H9 (cell line): ENCODE data around the gene THAP5. TPM values are rescaled to one million over a fixed set of nuclear protein-coding genes. Genes with fewer than 3 reads are reported as not detected.

ENCODE experiments used
- DNase-seq: peaks from one replicate; pipeline ENCODE4 v3.0.0-alpha.2; 2017
- H2AFZ ChIP-seq: one replicate; pipeline ENCODE4 v1.6.1; 2013; ENCODE audit warnings: mild to moderate bottlenecking, low read length, control low read depth, moderate library complexity
- H2AK5ac ChIP-seq: 2 replicates; pipeline ENCODE4 v1.6.1; 2013; ENCODE audit warnings: low read length, control low read depth, mixed read lengths; ENCODE audit not compliant: insufficient read length
- H2BK120ac ChIP-seq: one replicate; pipeline ENCODE4 v1.6.1; 2013; ENCODE audit warnings: low read depth, mild to moderate bottlenecking, low read length, control low read depth, inconsistent platforms; ENCODE audit not compliant: poor library complexity, severe bottlenecking
- H2BK12ac ChIP-seq: 2 replicates; pipeline ENCODE4 v1.6.1; 2013; ENCODE audit warnings: low read length, control low read depth, mixed read lengths, low read depth; ENCODE audit not compliant: insufficient read length
- H2BK15ac ChIP-seq: 2 replicates; pipeline ENCODE4 v1.6.1; 2013; ENCODE audit warnings: low read depth, low read length, control low read depth
- H2BK20ac ChIP-seq: one replicate; pipeline ENCODE4 v1.6.1; 2013; ENCODE audit warnings: low read depth, mild to moderate bottlenecking, low read length, control low read depth, inconsistent platforms; ENCODE audit not compliant: poor library complexity, severe bottlenecking
- H2BK5ac ChIP-seq: 2 replicates; pipeline ENCODE4 v1.6.1; 2013; ENCODE audit warnings: low read length, control low read depth, mixed read lengths; ENCODE audit not compliant: insufficient read length
- H3K14ac ChIP-seq: 2 replicates; pipeline ENCODE4 v1.6.1; 2013; ENCODE audit warnings: low read length, control low read depth; ENCODE audit not compliant: insufficient read depth
- H3K18ac ChIP-seq: 2 replicates; pipeline ENCODE4 v1.6.1; 2013; ENCODE audit warnings: low read depth, mild to moderate bottlenecking, mixed read lengths, low read length, control low read depth; ENCODE audit not compliant: insufficient read length
- H3K23ac ChIP-seq: 2 replicates; pipeline ENCODE4 v1.6.1; 2013; ENCODE audit warnings: low read length, control low read depth, mixed read lengths, low read depth; ENCODE audit not compliant: insufficient read length
- H3K23me2 ChIP-seq: 2 replicates; pipeline ENCODE4 v1.6.1; 2013; ENCODE audit warnings: low read depth, mild to moderate bottlenecking, mixed read lengths, low read length, control low read depth; ENCODE audit not compliant: insufficient read length, poor library complexity, severe bottlenecking
- H3K27ac ChIP-seq: 2 replicates; pipeline ENCODE4 v1.5.1; 2013; ENCODE audit warnings: low read length, control low read depth, mixed read lengths, low read depth; ENCODE audit not compliant: insufficient read length
- H3K27me3 ChIP-seq: 2 replicates; pipeline ENCODE4 v1.6.1; 2013; ENCODE audit warnings: low read length, control low read depth, inconsistent platforms; ENCODE audit not compliant: insufficient read depth
- H3K4ac ChIP-seq: 2 replicates; pipeline ENCODE4 v1.6.1; 2013; ENCODE audit warnings: low read depth, mild to moderate bottlenecking, control low read depth, inconsistent platforms, low read length, moderate library complexity
- H3K4me1 ChIP-seq: 2 replicates; pipeline ENCODE4 v1.6.1; 2013; ENCODE audit warnings: low read length, control low read depth, inconsistent platforms; ENCODE audit not compliant: insufficient read depth
- H3K4me2 ChIP-seq: 2 replicates; pipeline ENCODE4 v1.6.1; 2013; ENCODE audit warnings: low read length, control low read depth, mixed read lengths; ENCODE audit not compliant: insufficient read length, insufficient read depth
- H3K56ac ChIP-seq: 2 replicates; pipeline ENCODE4 v1.6.1; 2013; ENCODE audit warnings: low read depth, mild to moderate bottlenecking, mixed read lengths, low read length, control low read depth; ENCODE audit not compliant: insufficient read length
- H3K79me1 ChIP-seq: 2 replicates; pipeline ENCODE4 v1.6.1; 2013; ENCODE audit warnings: low read depth, mild to moderate bottlenecking, moderate library complexity, low read length, control low read depth, inconsistent platforms; ENCODE audit not compliant: insufficient read depth, poor library complexity, severe bottlenecking
- H3K79me2 ChIP-seq: 2 replicates; pipeline ENCODE4 v1.6.1; 2013; ENCODE audit warnings: low read length, control low read depth, inconsistent platforms; ENCODE audit not compliant: insufficient read depth
- H3K9ac ChIP-seq: 2 replicates; pipeline ENCODE4 v1.6.1; 2013; ENCODE audit warnings: low read length, control low read depth, mixed read lengths; ENCODE audit not compliant: insufficient read length; ENCODE audit errors: extremely low read depth
- H3K9me3 ChIP-seq: one replicate; pipeline ENCODE4 v1.6.1; 2013; ENCODE audit warnings: low read depth, low read length, inconsistent platforms; ENCODE audit not compliant: control insufficient read depth
- H3T11ph ChIP-seq: one replicate; pipeline ENCODE4 v1.6.1; 2013; ENCODE audit warnings: mild to moderate bottlenecking, low read length, control low read depth, inconsistent platforms
- H4K20me1 ChIP-seq: one replicate; pipeline ENCODE4 v1.6.1; 2013; ENCODE audit not compliant: control insufficient read depth, insufficient read length, insufficient read depth
- H4K5ac ChIP-seq: 2 replicates; pipeline ENCODE4 v1.6.1; 2013; ENCODE audit warnings: low read depth, mild to moderate bottlenecking, mixed read lengths, low read length, control low read depth; ENCODE audit not compliant: insufficient read length
- H4K8ac ChIP-seq: replicated peaks from 2 replicates; pipeline ENCODE4 v1.6.1; 2013; ENCODE audit warnings: low read length, control low read depth, mixed read lengths, low read depth; ENCODE audit not compliant: insufficient read length
- H4K91ac ChIP-seq: 2 replicates; pipeline ENCODE4 v1.6.1; 2013; ENCODE audit warnings: low read depth, mild to moderate bottlenecking, moderate library complexity, mixed read lengths, low read length, control low read depth; ENCODE audit not compliant: insufficient read length
- H3K27ac Mint-ChIP-seq, 3 experiments: 2 replicates in 2 of 3; 3 replicates in 1 of 3; pipeline ENCODE4 v1.8.0; 2020 to 2021; ENCODE audit warnings: mixed read lengths in 3 of 3, mild to moderate bottlenecking in 1 of 3, moderate library complexity in 1 of 3
- H3K27me3 Mint-ChIP-seq: 2 replicates; pipeline ENCODE4 v1.8.0; 2021; ENCODE audit warnings: low read depth, mild to moderate bottlenecking, moderate library complexity, mixed read lengths
- H3K36me3 Mint-ChIP-seq, 3 experiments: 2 replicates in 2 of 3; 3 replicates in 1 of 3; pipeline ENCODE4 v1.8.0; 2020 to 2021; ENCODE audit warnings: low read depth in 3 of 3, mixed read lengths in 3 of 3; ENCODE audit not compliant: insufficient read depth in 1 of 3
- H3K4me1 Mint-ChIP-seq, 2 experiments: 2 replicates each; pipeline ENCODE4 v1.8.0; 2020; ENCODE audit warnings: mixed read lengths in 2 of 2
- H3K4me3 Mint-ChIP-seq, 2 experiments: 2 replicates in 1 of 2; 3 replicates in 1 of 2; pipeline ENCODE4 v1.8.0; 2020 to 2021; ENCODE audit warnings: mild to moderate bottlenecking in 2 of 2, mixed read lengths in 2 of 2, moderate library complexity in 1 of 2
- H3K9me3 Mint-ChIP-seq, 2 experiments: 2 replicates in 1 of 2; 3 replicates in 1 of 2; pipeline ENCODE4 v1.8.0; 2020; ENCODE audit warnings: mild to moderate bottlenecking in 2 of 2, mixed read lengths in 2 of 2, moderate library complexity in 1 of 2
- WGBS: extraction: QIAGEN DNeasy Blood & Tissue Kit; methylation state at CpG from one replicate; pipeline ENCODE4 v1.1.7; 2013; ENCODE audit warnings: missing lambda C conversion rate, low lambda C conversion rate, mixed read lengths; ENCODE audit not compliant: insufficient read length; ENCODE audit errors: extremely low coverage; 5-methylcytosine and 5-hydroxymethylcytosine counted together
- total RNA-seq: library from RNA; stranded (reverse); gene quantifications from 2 replicates; pipeline ENCODE4 v1.2.1, GENCODE V29; 2021
- TF ChIP-seq, protein P1 (sequence below): fragments of 200-600 bp; sonication (generic); conservative IDR thresholded peaks from 3 replicates; pipeline ENCODE4 v1.8.0; 2021; ENCODE audit warnings: antibody characterized with exemption, mild to moderate bottlenecking

Gene THAP5
- total RNA-seq, 1 experiment from 2014 or later = 20.6 TPM

DNA sequence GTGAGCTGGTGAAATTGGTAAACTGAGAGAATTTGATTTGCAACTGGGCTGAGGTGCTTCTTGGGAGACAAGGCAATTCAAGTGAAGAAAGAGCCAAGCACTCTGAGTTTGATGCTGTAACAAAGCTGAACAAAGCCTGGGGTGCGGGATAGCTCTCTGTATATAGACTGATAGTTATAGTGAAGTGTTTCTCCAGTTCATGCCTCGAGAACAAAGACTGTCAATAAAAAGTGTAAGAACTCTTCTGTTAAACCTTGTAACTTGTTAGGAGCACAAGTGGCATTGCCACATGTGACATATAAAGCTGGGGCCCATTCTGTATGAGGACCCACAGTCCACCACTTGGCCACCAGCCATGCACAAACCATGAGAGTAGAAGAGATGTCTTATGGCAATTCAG lies 32.3 kb downstream of the THAP5 start:
- Histone ChIP-seq H3K4me1 (no peaks in the 10 kb centered on the region), H3K79me1 (no peaks in the 10 kb centered on the region), H4K5ac (no peak overlapping the region), H3K4me2 (no peak overlapping the region), H3K23me2 (no peaks in the 10 kb centered on the region), H2AK5ac (no peak overlapping the region), H4K91ac (no peak overlapping the region), H2BK15ac (no peak overlapping the region), H3K79me2 (no peaks in the 10 kb centered on the region), H4K20me1 (no peaks in the 10 kb centered on the region), H3K4ac (no peak overlapping the region), H2BK20ac (no peak overlapping the region), H3K27ac (no peak overlapping the region), H3K27me3 (no peaks in the 10 kb centered on the region), H3K14ac (no peak overlapping the region), H3T11ph (no peak overlapping the region), H3K56ac (no peak overlapping the region), H3K9me3 (no peaks in the 10 kb centered on the region), H3K9ac (no peak overlapping the region), H2BK120ac (no peak overlapping the region), H4K8ac (no peak overlapping the region), H2BK5ac (no peak overlapping the region), H2AFZ (no peak overlapping the region), H2BK12ac (no peak overlapping the region), H3K23ac (no peak overlapping the region), H3K18ac (no peak overlapping the region)
- Mint-ChIP-seq H3K4me1 (peaks cover 14 to 18% of the 10 kb centered on the region in 2 experiments), H3K9me3 (peaks cover 7% of the 10 kb centered on the region in 2 experiments; a peak in 4 of 5 replicates), H3K27me3 (no peaks in the 10 kb centered on the region), H3K36me3 (peaks cover 0 to 15% (median 9%) of the 10 kb centered on the region in 3 experiments; a peak in 5 of 7 replicates), H3K4me3 (no peak overlapping the region), H3K27ac (no peak overlapping the region)
- no CpG with 5 or more reads among the region's 2 CpGs for WGBS
- no peak for DNase-seq
- TF ChIP-seq, protein P1, sequence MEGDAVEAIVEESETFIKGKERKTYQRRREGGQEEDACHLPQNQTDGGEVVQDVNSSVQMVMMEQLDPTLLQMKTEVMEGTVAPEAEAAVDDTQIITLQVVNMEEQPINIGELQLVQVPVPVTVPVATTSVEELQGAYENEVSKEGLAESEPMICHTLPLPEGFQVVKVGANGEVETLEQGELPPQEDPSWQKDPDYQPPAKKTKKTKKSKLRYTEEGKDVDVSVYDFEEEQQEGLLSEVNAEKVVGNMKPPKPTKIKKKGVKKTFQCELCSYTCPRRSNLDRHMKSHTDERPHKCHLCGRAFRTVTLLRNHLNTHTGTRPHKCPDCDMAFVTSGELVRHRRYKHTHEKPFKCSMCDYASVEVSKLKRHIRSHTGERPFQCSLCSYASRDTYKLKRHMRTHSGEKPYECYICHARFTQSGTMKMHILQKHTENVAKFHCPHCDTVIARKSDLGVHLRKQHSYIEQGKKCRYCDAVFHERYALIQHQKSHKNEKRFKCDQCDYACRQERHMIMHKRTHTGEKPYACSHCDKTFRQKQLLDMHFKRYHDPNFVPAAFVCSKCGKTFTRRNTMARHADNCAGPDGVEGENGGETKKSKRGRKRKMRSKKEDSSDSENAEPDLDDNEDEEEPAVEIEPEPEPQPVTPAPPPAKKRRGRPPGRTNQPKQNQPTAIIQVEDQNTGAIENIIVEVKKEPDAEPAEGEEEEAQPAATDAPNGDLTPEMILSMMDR = no peak
